Activated T-helper 17 cell treated with anti-CD3 and anti-CD28 coated beads, Interleukin-2, amount 50 U/mL, for 72 hours (primary cell): ENCODE measurements around the gene ZBED4. TPM values are rescaled to one million over a fixed set of nuclear protein-coding genes. Genes with fewer than 3 reads are reported as not detected.

Experiments
- ATAC-seq: fragments of 150-1000 bp; cut with Tn5 transposase; replicated peaks from 2 replicates; pipeline ENCODE4 v1.10.0; 2021; ENCODE audit warnings: mild to moderate bottlenecking, moderate library complexity
- H3K27ac Mint-ChIP-seq: one replicate; pipeline ENCODE4 v1.8.0; 2022; ENCODE audit warnings: mixed read lengths
- H3K27me3 Mint-ChIP-seq: one replicate; pipeline ENCODE4 v1.8.0; 2022; ENCODE audit warnings: mixed read lengths
- H3K36me3 Mint-ChIP-seq: one replicate; pipeline ENCODE4 v1.8.0; 2022; ENCODE audit warnings: low read depth, mild to moderate bottlenecking, mixed read lengths
- H3K4me1 Mint-ChIP-seq: one replicate; pipeline ENCODE4 v1.8.0; 2022; ENCODE audit warnings: mixed read lengths
- H3K4me3 Mint-ChIP-seq: one replicate; pipeline ENCODE4 v1.8.0; 2022; ENCODE audit warnings: mild to moderate bottlenecking, mixed read lengths
- H3K9me3 Mint-ChIP-seq: one replicate; pipeline ENCODE4 v1.8.0; 2022; ENCODE audit warnings: mixed read lengths
- total RNA-seq, 2 donors: library from RNA; stranded (reverse); gene quantifications; one replicate each; pipeline ENCODE4 v1.2.3, GENCODE V29; 2022

The ZBED4 gene
- total RNA-seq, 2 donors from 2014 or later = 27.1 to 28.5 TPM

- H3K27me3 Mint-ChIP-seq = no peaks in the 10 kb centered on the region
- no peak overlapping the region for H3K4me3 Mint-ChIP-seq
- H3K9me3 Mint-ChIP-seq = no peaks in the 10 kb centered on the region
- peaks cover 8% of the 10 kb centered on the region for H3K4me1 Mint-ChIP-seq
- peak overlapping the region; percentile 63 for H3K27ac Mint-ChIP-seq
- peaks cover 57% of the 10 kb centered on the region for H3K36me3 Mint-ChIP-seq
- ATAC-seq = no peak
These were observed 52.6 kb downstream of the ZBED4 start for GRCh38 chr22:49906071-49906798.

- H3K27me3 Mint-ChIP-seq = no peaks in the 10 kb centered on the region
- H3K4me1 Mint-ChIP-seq = peaks cover 4% of the 10 kb centered on the region
- no peak for ATAC-seq
- H3K9me3 Mint-ChIP-seq = no peaks in the 10 kb centered on the region
- peaks cover 53% of the 10 kb centered on the region for H3K36me3 Mint-ChIP-seq
- H3K4me3 Mint-ChIP-seq = no peak overlapping the region
- peak overlapping the region; percentile 44 for H3K27ac Mint-ChIP-seq
These were observed 53.2 kb downstream of the ZBED4 start for GRCh38 chr22:49906799-49907290.

- Mint-ChIP-seq H3K9me3 (no peaks in the 10 kb centered on the region), H3K27ac (no peak overlapping the region), H3K27me3 (no peaks in the 10 kb centered on the region), H3K4me1 (peaks cover 4% of the 10 kb centered on the region), H3K4me3 (no peak overlapping the region), H3K36me3 (peaks cover 60% of the 10 kb centered on the region)
- no peak for ATAC-seq
These were observed 54.2 kb downstream of the ZBED4 start for GRCh38 chr22:49907807-49908206.

GRCh38 chr22:49909476-49910205, 56.0 kb downstream of the ZBED4 start:
- Mint-ChIP-seq H3K27ac (no peak overlapping the region), H3K9me3 (no peaks in the 10 kb centered on the region), H3K36me3 (peaks cover 54% of the 10 kb centered on the region), H3K4me1 (peaks cover 4% of the 10 kb centered on the region), H3K4me3 (no peak overlapping the region), H3K27me3 (no peaks in the 10 kb centered on the region)
- ATAC-seq = no peak

- no peak for ATAC-seq
- no peaks in the 10 kb centered on the region for H3K9me3 Mint-ChIP-seq
- H3K36me3 Mint-ChIP-seq = peaks cover 49% of the 10 kb centered on the region
- no peak overlapping the region for H3K4me3 Mint-ChIP-seq
- peaks cover 2% of the 10 kb centered on the region for H3K4me1 Mint-ChIP-seq
- no peak overlapping the region for H3K27ac Mint-ChIP-seq
- H3K27me3 Mint-ChIP-seq = no peaks in the 10 kb centered on the region
These were observed 56.8 kb downstream of the ZBED4 start for GRCh38 chr22:49910229-49911155.

- no peak for ATAC-seq
- H3K9me3 Mint-ChIP-seq = no peaks in the 10 kb centered on the region
- H3K4me1 Mint-ChIP-seq = no peaks in the 10 kb centered on the region
- no peaks in the 10 kb centered on the region for H3K27me3 Mint-ChIP-seq
- H3K27ac Mint-ChIP-seq = no peak overlapping the region
- H3K36me3 Mint-ChIP-seq = peaks cover 43% of the 10 kb centered on the region
- H3K4me3 Mint-ChIP-seq = no peak overlapping the region
These were observed 58.4 kb downstream of the ZBED4 start for GRCh38 chr22:49911881-49912625.

GRCh38 chr22:49913026-49913425, 59.4 kb downstream of the ZBED4 start:
- Mint-ChIP-seq H3K36me3 (peaks cover 34% of the 10 kb centered on the region), H3K27me3 (no peaks in the 10 kb centered on the region), H3K27ac (no peak overlapping the region), H3K9me3 (no peaks in the 10 kb centered on the region), H3K4me3 (no peak overlapping the region), H3K4me1 (no peaks in the 10 kb centered on the region)
- no peak for ATAC-seq

GRCh38 chr22:49913446-49913845, 59.8 kb downstream of the ZBED4 start:
- H3K4me3 Mint-ChIP-seq = no peak overlapping the region
- ATAC-seq = no peak
- H3K27me3 Mint-ChIP-seq = no peaks in the 10 kb centered on the region
- H3K4me1 Mint-ChIP-seq = no peaks in the 10 kb centered on the region
- H3K27ac Mint-ChIP-seq = no peak overlapping the region
- peaks cover 32% of the 10 kb centered on the region for H3K36me3 Mint-ChIP-seq
- H3K9me3 Mint-ChIP-seq = no peaks in the 10 kb centered on the region

- Mint-ChIP-seq H3K36me3 (peaks cover 24% of the 10 kb centered on the region), H3K27me3 (no peaks in the 10 kb centered on the region), H3K4me1 (no peaks in the 10 kb centered on the region), H3K4me3 (no peak overlapping the region), H3K9me3 (no peaks in the 10 kb centered on the region), H3K27ac (no peak overlapping the region)
- no peak for ATAC-seq
These were observed 60.6 kb downstream of the ZBED4 start for GRCh38 chr22:49914256-49914655.

- Mint-ChIP-seq H3K4me1 (peaks cover 5% of the 10 kb centered on the region), H3K36me3 (peaks cover 16% of the 10 kb centered on the region), H3K4me3 (no peak overlapping the region), H3K27me3 (no peaks in the 10 kb centered on the region), H3K9me3 (no peaks in the 10 kb centered on the region), H3K27ac (no peak overlapping the region)
- ATAC-seq = no peak
These were observed 62.0 kb downstream of the ZBED4 start for GRCh38 chr22:49915610-49916009.

GRCh38 chr22:49916831-49917230, 63.2 kb downstream of the ZBED4 start:
- Mint-ChIP-seq H3K4me1 (peaks cover 5% of the 10 kb centered on the region), H3K36me3 (peaks cover 16% of the 10 kb centered on the region), H3K27me3 (no peaks in the 10 kb centered on the region), H3K9me3 (no peaks in the 10 kb centered on the region), H3K4me3 (peak overlapping the region; percentile 81), H3K27ac (peak overlapping the region; percentile 79)
- no peak for ATAC-seq

- Mint-ChIP-seq H3K27me3 (no peaks in the 10 kb centered on the region), H3K4me1 (peaks cover 5% of the 10 kb centered on the region), H3K27ac (peak within 1 kb of the TSS; percentile 79), H3K9me3 (no peaks in the 10 kb centered on the region), H3K36me3 (peaks cover 9% of the 10 kb centered on the region), H3K4me3 (peak within 1 kb of the TSS; percentile 81)
- ATAC-seq = peak; percentile 98
These were observed 64.6 kb downstream of the ZBED4 start, which contains the start of the genes ALG12 and CRELD2 for GRCh38 chr22:49917974-49918910. Gene ALG12 (minus strand): TSS chr22:49918438. CDS start chr22:49913765, 4,673 bp downstream. Gene CRELD2 (plus strand): TSS chr22:49918634. CDS start chr22:49918770, 136 bp downstream.
